ENCODE results near the gene KRTAP1-3. TPM values are rescaled to one million over a fixed set of nuclear protein-coding genes. Genes with fewer than 3 reads are reported as not detected.

KRTAP1-3 gene
- total RNA-seq, 2 experiments from 2014 or later: not detected

GRCh38 chr17:41019415-41019814 is 15.3 kb downstream of the KRTAP1-3 start:
- no peaks in the 10 kb centered on the region for H3K27me3 Mint-ChIP-seq
- ChIA-PET CTCF (no interaction called here), POLR2A (interaction anchor here (0.6 to 1.0 kb wide), 2 partner anchors 41 to 57 kb away, joined by 3 read pairs; partner anchors contain the start of gene KRTAP2-3)
- H3K27ac Mint-ChIP-seq: no peak overlapping the region
- DNase-seq: no peak
- intact Hi-C loops (cut with micrococcal nuclease): no loop called here
- ATAC-seq: no peak
- H3K4me1 Mint-ChIP-seq (ENCODE audit: low read depth): no peaks in the 10 kb centered on the region
- H3K4me3 Mint-ChIP-seq: no peak overlapping the region
- no peaks in the 10 kb centered on the region for H3K9me3 Mint-ChIP-seq
- no peaks in the 10 kb centered on the region for H3K36me3 Mint-ChIP-seq (ENCODE audit: low read depth)
- no peak for TF ChIP-seq CTCF (IDR thresholded peaks at IDR 0.05)

GRCh38 chr17:41018541-41018940 is 16.1 kb downstream of the KRTAP1-3 start:
- H3K9me3 Mint-ChIP-seq: no peaks in the 10 kb centered on the region
- no peaks in the 10 kb centered on the region for H3K36me3 Mint-ChIP-seq (ENCODE audit: low read depth)
- H3K4me1 Mint-ChIP-seq (ENCODE audit: low read depth): no peaks in the 10 kb centered on the region
- no peak for TF ChIP-seq CTCF (IDR thresholded peaks at IDR 0.05)
- ChIA-PET POLR2A (no interaction called here), CTCF (no interaction called here)
- no peak for DNase-seq
- no peaks in the 10 kb centered on the region for H3K27me3 Mint-ChIP-seq
- no peak overlapping the region for H3K27ac Mint-ChIP-seq
- intact Hi-C loops (cut with micrococcal nuclease): no loop called here
- H3K4me3 Mint-ChIP-seq: no peak overlapping the region
- ATAC-seq: no peak

- ATAC-seq (no peak), DNase-seq (no peak)
- CTCF ChIA-PET: no interaction called here
- no peaks in the 10 kb centered on the region for H3K9me3 Mint-ChIP-seq
- POLR2A ChIA-PET: no interaction called here
- no peak for TF ChIP-seq CTCF (IDR thresholded peaks at IDR 0.05)
- intact Hi-C loops (cut with micrococcal nuclease): no loop called here
- H3K4me3 Mint-ChIP-seq: no peak overlapping the region
- H3K27me3 Mint-ChIP-seq: no peaks in the 10 kb centered on the region
- H3K27ac Mint-ChIP-seq: no peak overlapping the region
- H3K36me3 Mint-ChIP-seq (ENCODE audit: low read depth): no peaks in the 10 kb centered on the region
- H3K4me1 Mint-ChIP-seq (ENCODE audit: low read depth): no peaks in the 10 kb centered on the region
These were observed 18.0 kb downstream of the KRTAP1-3 start for GRCh38 chr17:41016578-41017215.

- Mint-ChIP-seq H3K27me3 (no peaks in the 10 kb centered on the region), H3K36me3 (ENCODE audit: low read depth) (no peaks in the 10 kb centered on the region), H3K4me3 (no peak overlapping the region), H3K9me3 (no peaks in the 10 kb centered on the region), H3K27ac (no peak overlapping the region), H3K4me1 (ENCODE audit: low read depth) (no peaks in the 10 kb centered on the region)
- intact Hi-C loops (cut with micrococcal nuclease): no loop called here
- ChIA-PET POLR2A (interaction anchor here (0.6 to 0.8 kb wide), 2 partner anchors 11 to 23 kb away, joined by 3 read pairs; no protein-coding TSS in a partner anchor), CTCF (no interaction called here)
- no peak for TF ChIP-seq CTCF (IDR thresholded peaks at IDR 0.05)
- no peak for ATAC-seq
- no peak for DNase-seq
These were observed 19.2 kb downstream of the KRTAP1-3 start for GRCh38 chr17:41015454-41015853.

- H3K27me3 Mint-ChIP-seq: no peaks in the 10 kb centered on the region
- no peak overlapping the region for H3K27ac Mint-ChIP-seq
- intact Hi-C loops (cut with micrococcal nuclease): no loop called here
- no peak for DNase-seq
- no peak overlapping the region for H3K4me3 Mint-ChIP-seq
- TF ChIP-seq CTCF (IDR thresholded peaks at IDR 0.05): no peak
- CTCF ChIA-PET: interaction anchor here (0.9 kb wide), 1 partner anchor 147 kb away, joined by 3 read pairs; the partner anchor contains the start of gene KRT12
- H3K9me3 Mint-ChIP-seq: no peaks in the 10 kb centered on the region
- no peak for ATAC-seq
- POLR2A ChIA-PET: interaction anchor here (0.5 kb wide), 1 partner anchor 85 kb away, joined by 3 read pairs; no protein-coding TSS in a partner anchor
- H3K4me1 Mint-ChIP-seq (ENCODE audit: low read depth): no peaks in the 10 kb centered on the region
- H3K36me3 Mint-ChIP-seq (ENCODE audit: low read depth): no peaks in the 10 kb centered on the region
These were observed 21.1 kb downstream of the KRTAP1-3 start for GRCh38 chr17:41013606-41014005.
